HG03108 (cell line): ENCODE results near the gene ZNF749.
A peak's percentile ranks its signal among the peaks of the same experiment; 100 is the strongest.

ENCODE experiments used
- ATAC-seq: cut with Tn5 transposase; IDR thresholded peaks from one replicate; pipeline ENCODE4 v1.9.1; 2021; ENCODE audit warnings: moderate library complexity; ENCODE audit not compliant: unreplicated experiment

Gene ZNF749

GRCh38 chr19:57435062-57435978, at the start of gene ZNF749:
TSS of gene ZNF749 (plus strand) at chr19:57435325. CDS start at chr19:57435579, 254 bp downstream.
- peak; percentile 92 for ATAC-seq

GRCh38 chr19:57389194-57389729, 45.9 kb upstream of the ZNF749 start:
- ATAC-seq = no peak

GRCh38 chr19:57389730-57390598, 45.2 kb upstream of the ZNF749 start, which contains the start of gene ZNF548:
TSS of gene ZNF548 (plus strand) at chr19:57389854. CDS start at chr19:57390100, 246 bp downstream.
- ATAC-seq = peak; percentile 98

- no peak for ATAC-seq
These were observed 39.4 kb upstream of the ZNF749 start for GRCh38 chr19:57395710-57396109.

- no peak for ATAC-seq
These were observed 36.3 kb upstream of the ZNF749 start for GRCh38 chr19:57398868-57399267.

- no peak for ATAC-seq
These were observed 31.2 kb upstream of the ZNF749 start for GRCh38 chr19:57403737-57404563.

GRCh38 chr19:57406516-57407123, 28.5 kb upstream of the ZNF749 start:
- ATAC-seq = no peak

GRCh38 chr19:57410877-57411671, 24.1 kb upstream of the ZNF749 start, which contains the start of gene ZNF17:
TSS of gene ZNF17 (plus strand) at chr19:57411161. CDS start at chr19:57413616, 2,455 bp downstream.
- peak; percentile 99 for ATAC-seq

- ATAC-seq = no peak
These were observed 15.7 kb upstream of the ZNF749 start for GRCh38 chr19:57419439-57419838.

- ATAC-seq = no peak
These were observed 14.1 kb upstream of the ZNF749 start for GRCh38 chr19:57421037-57421436.

GRCh38 chr19:57434386-57435061, 601 bp upstream of the ZNF749 start:
- ATAC-seq = peak; percentile 5

GRCh38 chr19:57436417-57436816, 1.3 kb downstream of the ZNF749 start:
- no peak for ATAC-seq

- ATAC-seq = no peak
These were observed 2.8 kb downstream of the ZNF749 start for GRCh38 chr19:57437931-57438330.

GRCh38 chr19:57438925-57439324, 3.8 kb downstream of the ZNF749 start:
- ATAC-seq = no peak

- no peak for ATAC-seq
These were observed 7.0 kb downstream of the ZNF749 start for GRCh38 chr19:57441979-57442752.

- no peak for ATAC-seq
These were observed 8.1 kb downstream of the ZNF749 start for GRCh38 chr19:57443121-57443696.

- no peak for ATAC-seq
These were observed 17.2 kb downstream of the ZNF749 start for GRCh38 chr19:57452307-57452706.
